Measurements from ENCODE around the gene CERS2. TPM values are rescaled to one million over a fixed set of nuclear protein-coding genes. Genes with fewer than 3 reads are reported as not detected.

Gene CERS2
- total RNA-seq, 1 donor = 159 TPM

GRCh38 chr1:150928286-150928685 is 46.3 kb downstream of the CERS2 start:
- Histone ChIP-seq H4K20me1 (ENCODE audit: insufficient read depth, low read length) (no peaks in the 10 kb centered on the region), H3K4me1 (ENCODE audit: insufficient read depth, low read length) (peaks cover 8% of the 10 kb centered on the region), H3K27me3 (ENCODE audit: insufficient read depth, low read length) (no peaks in the 10 kb centered on the region), H2AFZ (ENCODE audit: low read length) (no peak overlapping the region), H3K36me3 (ENCODE audit: insufficient read depth, low read length) (peaks cover 51% of the 10 kb centered on the region), H3K4me2 (ENCODE audit: insufficient read depth, low read length) (no peak overlapping the region), H3K9me3 (ENCODE audit: low read depth, low read length) (no peaks in the 10 kb centered on the region), H3K27ac (ENCODE audit: low read depth, low read length) (no peak overlapping the region), H3K4me3 (ENCODE audit: insufficient read depth, low read length) (no peak overlapping the region), H3K79me2 (ENCODE audit: insufficient read depth, low read length) (peaks cover 23% of the 10 kb centered on the region)
- DNase-seq (ENCODE audit: insufficient read length, low spot score, missing footprints) = no peak
- TF ChIP-seq, protein P1, sequence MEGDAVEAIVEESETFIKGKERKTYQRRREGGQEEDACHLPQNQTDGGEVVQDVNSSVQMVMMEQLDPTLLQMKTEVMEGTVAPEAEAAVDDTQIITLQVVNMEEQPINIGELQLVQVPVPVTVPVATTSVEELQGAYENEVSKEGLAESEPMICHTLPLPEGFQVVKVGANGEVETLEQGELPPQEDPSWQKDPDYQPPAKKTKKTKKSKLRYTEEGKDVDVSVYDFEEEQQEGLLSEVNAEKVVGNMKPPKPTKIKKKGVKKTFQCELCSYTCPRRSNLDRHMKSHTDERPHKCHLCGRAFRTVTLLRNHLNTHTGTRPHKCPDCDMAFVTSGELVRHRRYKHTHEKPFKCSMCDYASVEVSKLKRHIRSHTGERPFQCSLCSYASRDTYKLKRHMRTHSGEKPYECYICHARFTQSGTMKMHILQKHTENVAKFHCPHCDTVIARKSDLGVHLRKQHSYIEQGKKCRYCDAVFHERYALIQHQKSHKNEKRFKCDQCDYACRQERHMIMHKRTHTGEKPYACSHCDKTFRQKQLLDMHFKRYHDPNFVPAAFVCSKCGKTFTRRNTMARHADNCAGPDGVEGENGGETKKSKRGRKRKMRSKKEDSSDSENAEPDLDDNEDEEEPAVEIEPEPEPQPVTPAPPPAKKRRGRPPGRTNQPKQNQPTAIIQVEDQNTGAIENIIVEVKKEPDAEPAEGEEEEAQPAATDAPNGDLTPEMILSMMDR (IDR thresholded peaks at IDR 0.05; ENCODE audit: extremely low read depth, low read depth, low read length) = no peak

- H3K36me3 ChIP-seq (ENCODE audit: insufficient read depth, low read length) = peaks cover 46% of the 10 kb centered on the region
- TF ChIP-seq, protein P1 (IDR thresholded peaks at IDR 0.05; ENCODE audit: extremely low read depth, low read depth, low read length) = no peak
- no peak overlapping the region for H3K4me3 ChIP-seq (ENCODE audit: insufficient read depth, low read length)
- peak overlapping the region; percentile 74 for H3K4me2 ChIP-seq (ENCODE audit: insufficient read depth, low read length)
- H3K4me1 ChIP-seq (ENCODE audit: insufficient read depth, low read length) = peaks cover 12% of the 10 kb centered on the region
- H4K20me1 ChIP-seq (ENCODE audit: insufficient read depth, low read length) = no peaks in the 10 kb centered on the region
- no peak overlapping the region for H2AFZ ChIP-seq (ENCODE audit: low read length)
- no peaks in the 10 kb centered on the region for H3K9me3 ChIP-seq (ENCODE audit: low read depth, low read length)
- peaks cover 23% of the 10 kb centered on the region for H3K79me2 ChIP-seq (ENCODE audit: insufficient read depth, low read length)
- H3K27ac ChIP-seq (ENCODE audit: low read depth, low read length) = no peak overlapping the region
- H3K27me3 ChIP-seq (ENCODE audit: insufficient read depth, low read length) = no peaks in the 10 kb centered on the region
- no peak for DNase-seq (ENCODE audit: insufficient read length, low spot score, missing footprints)
Measured at GRCh38 chr1:150927624-150928023, 47.0 kb downstream of the CERS2 start.

DNA sequence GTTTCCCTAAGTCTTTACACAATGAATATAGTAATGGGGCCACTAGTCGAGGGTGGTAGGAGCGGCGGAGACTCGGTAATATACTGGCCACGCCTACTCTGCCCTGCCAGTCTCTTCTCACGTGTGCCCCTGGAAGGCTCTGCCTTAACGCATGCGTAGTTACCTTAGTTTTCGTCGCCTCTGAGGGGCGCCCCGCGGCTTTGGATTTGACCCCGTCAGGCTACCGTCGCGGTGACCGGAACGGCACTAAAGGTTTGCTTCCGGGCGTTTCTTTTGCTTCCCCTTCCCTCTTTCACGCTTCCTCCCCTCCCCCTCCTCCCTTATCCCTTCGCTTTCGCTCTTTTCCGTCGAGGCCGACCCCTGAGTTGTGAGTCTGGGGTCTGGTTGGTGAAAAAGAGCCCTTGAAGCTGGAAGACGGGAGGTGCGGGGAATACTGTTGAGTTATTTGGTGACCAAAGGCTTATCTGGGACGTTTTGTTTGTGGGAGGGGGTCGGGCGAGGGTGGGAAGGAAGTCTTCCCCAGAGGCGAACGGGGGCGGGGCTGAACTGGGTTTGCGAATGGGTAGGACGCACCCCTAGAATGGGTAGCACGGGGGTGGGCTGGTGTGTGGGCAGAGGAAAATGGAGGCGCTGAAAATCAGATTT is 48.4 kb downstream of the CERS2 start, which contains the start of gene SETDB1:
SETDB1 (plus strand) TSS at position 267 of the 645 bp plus-strand sequence. CDS start 1,352 bp downstream, outside the sequence.
- Histone ChIP-seq H4K20me1 (ENCODE audit: insufficient read depth, low read length) (no peaks in the 10 kb centered on the region), H2AFZ (ENCODE audit: low read length) (peak within 1 kb of the TSS; percentile 97), H3K9me3 (ENCODE audit: low read depth, low read length) (no peaks in the 10 kb centered on the region), H3K36me3 (ENCODE audit: insufficient read depth, low read length) (peaks cover 34% of the 10 kb centered on the region), H3K27me3 (ENCODE audit: insufficient read depth, low read length) (no peaks in the 10 kb centered on the region), H3K79me2 (ENCODE audit: insufficient read depth, low read length) (peaks cover 20% of the 10 kb centered on the region), H3K4me3 (ENCODE audit: insufficient read depth, low read length) (peak within 1 kb of the TSS; percentile 90), H3K4me2 (ENCODE audit: insufficient read depth, low read length) (peak within 1 kb of the TSS; percentile 74), H3K27ac (ENCODE audit: low read depth, low read length) (peak within 1 kb of the TSS; percentile 87), H3K4me1 (ENCODE audit: insufficient read depth, low read length) (peaks cover 12% of the 10 kb centered on the region)
- DNase-seq (ENCODE audit: insufficient read length, low spot score, missing footprints) = peak; percentile 93
- TF ChIP-seq, protein P1 (IDR thresholded peaks at IDR 0.05; ENCODE audit: extremely low read depth, low read depth, low read length) = no peak

GRCh38 chr1:150925080-150925479 is 49.6 kb downstream of the CERS2 start:
- Histone ChIP-seq H3K79me2 (ENCODE audit: insufficient read depth, low read length) (peaks cover 20% of the 10 kb centered on the region), H3K4me1 (ENCODE audit: insufficient read depth, low read length) (peaks cover 12% of the 10 kb centered on the region), H2AFZ (ENCODE audit: low read length) (no peak overlapping the region), H3K27ac (ENCODE audit: low read depth, low read length) (no peak overlapping the region), H3K9me3 (ENCODE audit: low read depth, low read length) (no peaks in the 10 kb centered on the region), H4K20me1 (ENCODE audit: insufficient read depth, low read length) (no peaks in the 10 kb centered on the region), H3K4me2 (ENCODE audit: insufficient read depth, low read length) (no peak overlapping the region), H3K36me3 (ENCODE audit: insufficient read depth, low read length) (peaks cover 24% of the 10 kb centered on the region), H3K27me3 (ENCODE audit: insufficient read depth, low read length) (no peaks in the 10 kb centered on the region), H3K4me3 (ENCODE audit: insufficient read depth, low read length) (peak overlapping the region; percentile 11)
- TF ChIP-seq, protein P1 (IDR thresholded peaks at IDR 0.05; ENCODE audit: extremely low read depth, low read depth, low read length) = no peak
- no peak for DNase-seq (ENCODE audit: insufficient read length, low spot score, missing footprints)
